ENCODE data around the gene CABP2. TPM values are rescaled to one million over a fixed set of nuclear protein-coding genes. Genes with fewer than 3 reads are reported as not detected.

CABP2 gene
- total and polyA plus RNA-seq, 2 donors from 2014 or later, result not detected

DNA sequence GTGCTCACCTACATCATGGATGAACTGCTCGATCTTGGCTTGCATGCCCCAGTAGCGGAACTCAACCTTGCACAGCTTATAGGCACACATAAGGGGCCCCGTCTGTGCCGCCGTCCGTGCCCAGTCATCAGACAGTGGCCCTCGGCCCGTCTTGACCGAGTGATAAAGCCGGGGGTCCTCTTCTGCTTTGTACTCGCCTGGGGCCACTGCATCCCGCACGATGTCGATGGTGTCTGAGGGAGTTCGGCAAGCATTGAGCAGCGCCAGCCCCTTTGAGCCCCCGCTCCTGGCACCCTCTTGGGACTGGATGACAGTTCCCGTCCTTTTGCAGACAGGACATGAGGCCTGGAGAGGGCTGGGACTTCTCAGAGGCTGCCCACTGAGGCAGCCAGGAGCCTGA, 21.4 kb downstream of the CABP2 start:
- no peak for FAIRE-seq
- intact Hi-C loops (cut with DNase I), result no loop called here

DNA sequence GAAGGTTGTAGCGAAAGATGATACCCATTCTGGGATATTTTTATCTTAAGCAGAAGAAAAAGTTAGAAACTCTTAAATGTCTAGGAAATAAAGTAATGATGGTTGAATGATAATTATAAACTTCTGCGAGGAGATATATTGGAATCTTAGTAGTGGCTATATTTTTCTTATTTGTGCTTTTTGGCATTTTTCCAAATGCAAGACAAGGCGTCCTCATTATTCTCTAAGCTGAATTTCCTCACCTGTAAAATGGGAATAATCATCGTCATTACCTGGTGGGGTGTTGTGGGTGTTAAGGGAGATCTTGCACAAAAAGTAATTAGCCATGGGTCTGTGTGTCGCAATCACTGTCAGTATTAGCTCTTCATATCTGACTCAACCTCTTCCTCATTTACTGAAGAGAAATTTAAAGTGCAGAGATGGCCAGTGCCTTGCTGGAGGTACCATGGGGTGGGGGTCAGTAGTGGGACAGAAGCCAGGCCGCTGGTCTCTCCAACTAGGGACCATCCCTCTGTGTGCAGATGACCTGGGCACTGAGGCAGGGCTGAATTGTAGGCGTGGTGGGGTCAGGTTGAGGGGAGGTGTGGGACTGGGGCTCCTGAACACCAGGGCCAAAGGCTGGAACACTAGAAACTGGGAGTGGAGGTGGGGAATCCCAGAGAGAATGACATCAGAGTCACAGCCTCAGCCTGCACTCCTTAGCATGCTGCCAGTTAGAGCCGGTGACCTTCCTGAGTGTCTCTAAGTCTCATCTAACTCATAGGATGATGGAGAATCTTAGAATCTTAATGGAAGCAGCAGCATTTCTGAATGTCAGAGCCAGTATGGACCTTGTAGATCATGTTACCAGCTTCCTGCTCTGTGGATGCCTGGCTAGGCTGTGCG, 22.2 kb downstream of the CABP2 start:
- Histone ChIP-seq H3K4me1 (ENCODE audit: control insufficient read depth in 2 of 3, insufficient read depth in 2 of 3, low read depth in 1 of 3, low read length in 3 of 3) (peaks cover 0 to 12% (median 11%) of the 10 kb centered on the region in 3 donors), H3K9ac (ENCODE audit: low read length in 3 of 3) (no peak overlapping the region), H3K27me3 (ENCODE audit: control insufficient read depth, insufficient read depth, low read length) (no peaks in the 10 kb centered on the region), H3K4me3 (ENCODE audit: low read length in 3 of 3) (no peak overlapping the region), H3K36me3 (ENCODE audit: control insufficient read depth in 2 of 3, insufficient read depth in 3 of 3, low read length in 3 of 3) (peaks cover 0 to 11% (median 9%) of the 10 kb centered on the region in 3 donors), H3K9me3 (ENCODE audit: control insufficient read depth in 2 of 3, insufficient read depth in 1 of 3, low read length in 3 of 3) (no peaks in the 10 kb centered on the region), H3K27ac (ENCODE audit: low read depth in 2 of 2, low read length in 2 of 2) (no peak overlapping the region)
- DNase-seq (peak in 1 of 5 donors; percentile 53), FAIRE-seq (no peak)
- intact Hi-C loops (cut with DNase I), result no loop called here
- TF ChIP-seq, protein P1, sequence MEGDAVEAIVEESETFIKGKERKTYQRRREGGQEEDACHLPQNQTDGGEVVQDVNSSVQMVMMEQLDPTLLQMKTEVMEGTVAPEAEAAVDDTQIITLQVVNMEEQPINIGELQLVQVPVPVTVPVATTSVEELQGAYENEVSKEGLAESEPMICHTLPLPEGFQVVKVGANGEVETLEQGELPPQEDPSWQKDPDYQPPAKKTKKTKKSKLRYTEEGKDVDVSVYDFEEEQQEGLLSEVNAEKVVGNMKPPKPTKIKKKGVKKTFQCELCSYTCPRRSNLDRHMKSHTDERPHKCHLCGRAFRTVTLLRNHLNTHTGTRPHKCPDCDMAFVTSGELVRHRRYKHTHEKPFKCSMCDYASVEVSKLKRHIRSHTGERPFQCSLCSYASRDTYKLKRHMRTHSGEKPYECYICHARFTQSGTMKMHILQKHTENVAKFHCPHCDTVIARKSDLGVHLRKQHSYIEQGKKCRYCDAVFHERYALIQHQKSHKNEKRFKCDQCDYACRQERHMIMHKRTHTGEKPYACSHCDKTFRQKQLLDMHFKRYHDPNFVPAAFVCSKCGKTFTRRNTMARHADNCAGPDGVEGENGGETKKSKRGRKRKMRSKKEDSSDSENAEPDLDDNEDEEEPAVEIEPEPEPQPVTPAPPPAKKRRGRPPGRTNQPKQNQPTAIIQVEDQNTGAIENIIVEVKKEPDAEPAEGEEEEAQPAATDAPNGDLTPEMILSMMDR (IDR thresholded peaks at IDR 0.05; ENCODE audit: borderline replicate concordance, extremely low read depth, insufficient read depth), result no peak

More for the DNA sequence above, 21.4 kb downstream of the CABP2 start:
- Histone ChIP-seq H3K4me1 (ENCODE audit: control insufficient read depth in 2 of 3, insufficient read depth in 2 of 3, low read depth in 1 of 3, low read length in 3 of 3) (peaks cover 0 to 20% (median 18%) of the 10 kb centered on the region in 3 donors), H3K36me3 (ENCODE audit: control insufficient read depth in 2 of 3, insufficient read depth in 3 of 3, low read length in 3 of 3) (peaks cover 0 to 15% (median 11%) of the 10 kb centered on the region in 3 donors), H3K27me3 (ENCODE audit: control insufficient read depth, insufficient read depth, low read length) (no peaks in the 10 kb centered on the region), H3K4me3 (ENCODE audit: low read length in 3 of 3) (no peak overlapping the region), H3K9ac (ENCODE audit: low read length in 3 of 3) (no peak overlapping the region), H3K9me3 (ENCODE audit: control insufficient read depth in 2 of 3, insufficient read depth in 1 of 3, low read length in 3 of 3) (no peaks in the 10 kb centered on the region), H3K27ac (ENCODE audit: low read depth in 2 of 2, low read length in 2 of 2) (no peak overlapping the region)
- TF ChIP-seq, protein P1 (IDR thresholded peaks at IDR 0.05; ENCODE audit: borderline replicate concordance, extremely low read depth, insufficient read depth), result no peak
- peak in 2 of 5 donors; percentile 33 to 79 for DNase-seq

DNA sequence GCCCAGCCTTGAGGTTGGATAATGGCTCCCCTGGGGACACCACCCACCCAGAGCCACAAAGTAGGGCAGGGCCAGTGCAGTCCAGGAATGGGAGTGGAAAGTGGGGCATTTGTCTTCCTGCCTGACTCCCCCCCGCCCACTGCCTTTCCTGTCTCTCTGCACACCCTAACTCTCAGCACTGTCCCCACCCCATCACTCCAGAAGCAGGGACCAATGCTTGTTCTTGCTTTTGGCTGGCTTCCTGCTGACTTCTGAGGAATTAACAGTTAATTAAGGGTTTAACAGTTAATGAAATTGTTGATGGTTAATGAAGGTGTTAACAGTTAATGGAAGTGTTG, 22.8 kb downstream of the CABP2 start:
- Histone ChIP-seq H3K4me1 (ENCODE audit: control insufficient read depth in 2 of 3, insufficient read depth in 2 of 3, low read depth in 1 of 3, low read length in 3 of 3) (peaks cover 0 to 7% (median 6%) of the 10 kb centered on the region in 3 donors), H3K9me3 (ENCODE audit: control insufficient read depth in 2 of 3, insufficient read depth in 1 of 3, low read length in 3 of 3) (no peaks in the 10 kb centered on the region), H3K27ac (ENCODE audit: low read depth in 2 of 2, low read length in 2 of 2) (no peak overlapping the region), H3K9ac (ENCODE audit: low read length in 3 of 3) (no peak overlapping the region), H3K4me3 (ENCODE audit: low read length in 3 of 3) (no peak overlapping the region), H3K36me3 (ENCODE audit: control insufficient read depth in 2 of 3, insufficient read depth in 3 of 3, low read length in 3 of 3) (peaks cover 0 to 11% (median 9%) of the 10 kb centered on the region in 3 donors), H3K27me3 (ENCODE audit: control insufficient read depth, insufficient read depth, low read length) (no peaks in the 10 kb centered on the region)
- TF ChIP-seq, protein P1 (IDR thresholded peaks at IDR 0.05; ENCODE audit: borderline replicate concordance, extremely low read depth, insufficient read depth), result no peak
- no peak for FAIRE-seq
- intact Hi-C loops (cut with DNase I), result no loop called here
- DNase-seq, result peak in 1 of 5 donors; percentile 49

Measured in kidney (tissue), 14 donors.